GM21737 (cell line): ENCODE measurements around the gene ASPRV1.
"Not testable (repeated sequence)": the region's sequence is repeated elsewhere in the genome, so short reads cannot be mapped to it uniquely, and the experiment has no call there.

Source experiments
- ATAC-seq: cut with Tn5 transposase; IDR thresholded peaks from one replicate; pipeline ENCODE4 v1.9.1; 2021; ENCODE audit warnings: mild to moderate bottlenecking, moderate library complexity; ENCODE audit not compliant: unreplicated experiment

The ASPRV1 gene

GRCh38 chr2:69962986-69963730 lies 1.7 kb upstream of the ASPRV1 start:
- no peak for ATAC-seq

DNA sequence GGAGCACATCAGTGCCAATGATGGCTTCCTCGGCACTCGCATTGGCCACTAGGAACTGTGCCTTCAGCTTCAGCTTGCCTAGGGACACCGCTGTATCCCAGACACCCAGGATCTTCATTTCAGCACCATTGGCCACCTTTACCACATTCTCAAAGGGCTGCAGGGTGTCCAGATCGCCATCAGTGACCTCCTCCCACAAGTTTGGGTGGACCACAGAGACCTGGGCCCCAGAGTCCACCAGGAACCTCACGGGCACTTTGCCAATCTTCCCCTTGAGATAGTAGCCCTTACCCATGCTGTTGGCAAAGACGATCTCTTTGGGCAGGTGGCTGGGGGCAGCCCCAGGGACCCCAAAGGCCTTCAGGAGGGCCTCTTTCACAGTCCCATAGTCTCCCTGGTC lies 610 bp downstream of the ASPRV1 start:
- no peak for ATAC-seq

DNA sequence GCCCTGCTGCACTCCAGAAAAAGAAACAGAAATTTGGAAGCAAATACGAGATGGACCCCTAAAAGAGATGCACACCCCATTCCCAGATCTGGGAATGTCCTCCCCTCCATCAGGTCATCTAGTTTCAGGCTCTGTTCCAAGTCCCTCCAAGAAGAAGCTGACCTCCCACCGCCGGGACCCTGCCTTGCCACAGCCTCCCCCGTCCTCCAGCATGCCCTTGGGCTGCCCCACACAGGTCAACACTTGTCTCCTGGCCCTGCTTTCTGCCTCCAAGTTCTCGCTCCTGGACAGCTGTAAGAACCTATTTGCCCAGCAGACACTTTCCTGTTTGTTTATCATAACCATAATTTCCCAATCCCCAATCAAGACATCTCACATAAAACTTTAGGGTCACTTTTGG lies 2.0 kb downstream of the ASPRV1 start:
- ATAC-seq: no peak

DNA sequence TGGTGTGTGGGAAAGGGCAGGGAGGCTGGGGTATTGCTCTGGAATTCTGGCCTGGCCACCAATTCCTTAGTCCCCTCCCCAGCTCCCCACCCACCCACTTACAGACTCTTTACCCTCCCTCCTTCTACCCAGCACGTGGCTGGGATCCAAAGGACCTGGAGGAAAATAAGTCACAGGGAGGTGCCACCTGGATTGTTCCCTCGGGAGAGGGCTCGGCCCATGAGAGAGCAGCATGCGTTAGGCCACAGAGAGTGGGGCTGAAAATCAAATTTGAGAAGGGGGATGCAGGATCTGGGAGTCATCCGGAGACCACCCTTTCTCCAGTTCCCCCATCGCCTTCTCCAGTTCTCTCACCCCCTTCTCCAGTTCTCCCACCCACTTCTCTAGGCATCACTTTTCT lies 3.0 kb downstream of the ASPRV1 start:
- no peak for ATAC-seq

- no peak for ATAC-seq
These were observed 3.5 kb downstream of the ASPRV1 start for GRCh38 chr2:69957965-69958364.

- ATAC-seq: no peak
These were observed 4.9 kb downstream of the ASPRV1 start for GRCh38 chr2:69956475-69956979.

DNA sequence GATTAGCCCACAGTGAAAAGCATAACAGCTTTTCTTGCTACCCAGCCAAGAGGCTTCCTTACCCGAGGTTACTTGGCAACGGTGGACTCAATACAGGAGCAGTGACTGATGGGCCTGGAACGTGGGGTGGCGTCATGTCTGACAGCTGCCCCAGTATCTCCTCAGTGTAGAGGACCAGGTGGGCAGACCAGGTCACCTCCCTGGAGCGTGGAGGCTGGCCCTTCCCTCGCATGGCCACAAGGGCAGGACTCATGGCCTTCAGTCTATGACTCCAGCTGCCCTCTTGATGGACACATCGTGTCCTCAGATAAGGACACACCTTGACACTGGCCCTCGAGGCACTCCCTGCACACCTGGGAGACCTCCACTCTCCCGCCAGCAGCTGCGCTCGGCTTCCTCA lies 6.4 kb downstream of the ASPRV1 start:
- no peak for ATAC-seq

DNA sequence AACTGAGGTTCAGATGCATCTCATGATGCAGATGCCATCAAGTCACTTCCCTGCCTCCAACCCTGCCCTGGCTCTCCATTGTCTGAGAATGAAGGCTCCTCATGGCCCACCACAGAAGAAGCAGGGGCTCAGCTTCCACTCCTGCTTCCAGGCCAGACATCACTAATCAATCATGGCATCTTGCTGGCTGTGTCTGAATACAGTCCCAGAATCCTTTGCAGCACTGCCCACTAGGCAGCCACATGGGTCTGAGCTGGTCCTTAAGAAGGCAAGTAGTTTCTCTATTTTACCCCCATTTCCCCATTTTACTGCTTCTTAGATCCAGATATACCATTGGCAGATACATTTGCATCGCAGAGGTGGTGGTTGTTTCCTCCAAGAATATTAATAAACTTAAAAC lies 7.3 kb downstream of the ASPRV1 start:
- no peak for ATAC-seq

GRCh38 chr2:69952336-69953115 lies 8.9 kb downstream of the ASPRV1 start:
- ATAC-seq: no peak

- ATAC-seq: not testable (repeated sequence)
These were observed 10.8 kb downstream of the ASPRV1 start for GRCh38 chr2:69950671-69951070.

- no peak for ATAC-seq
These were observed 11.2 kb downstream of the ASPRV1 start for GRCh38 chr2:69950241-69950640.

DNA sequence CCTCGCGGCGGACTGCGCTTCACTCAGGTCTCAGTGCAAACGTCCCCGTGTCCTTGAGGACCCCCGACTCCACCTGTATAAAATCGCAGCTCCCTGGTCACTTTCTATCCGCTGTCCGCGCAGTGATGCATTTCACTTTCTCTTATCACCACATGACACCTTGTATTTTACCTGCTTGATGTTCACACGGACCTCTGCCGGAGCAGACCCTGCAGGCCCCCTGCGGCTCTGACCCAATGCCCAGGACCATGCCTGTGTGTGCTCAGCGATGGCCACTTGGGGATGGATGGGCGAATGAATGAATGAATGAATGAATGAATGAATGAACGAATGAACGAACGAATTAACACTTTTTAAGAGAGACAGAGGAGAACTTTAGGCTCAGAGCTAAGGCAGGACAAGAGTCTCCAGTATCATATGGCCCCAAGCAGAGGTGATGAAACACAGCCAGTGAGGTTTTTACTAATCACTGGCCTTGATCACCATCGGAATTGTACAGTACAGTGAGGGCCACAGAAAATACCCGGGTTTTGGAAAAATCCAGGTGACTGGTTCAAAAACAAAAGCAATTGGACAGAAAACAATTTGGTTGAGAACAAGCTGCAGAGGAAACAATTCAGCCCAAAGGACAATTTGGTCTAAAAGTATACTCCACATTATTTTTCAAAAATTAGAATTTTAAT lies 12.3 kb downstream of the ASPRV1 start:
- no peak for ATAC-seq

- no peak for ATAC-seq
These were observed 13.1 kb downstream of the ASPRV1 start for GRCh38 chr2:69948032-69948962.

DNA sequence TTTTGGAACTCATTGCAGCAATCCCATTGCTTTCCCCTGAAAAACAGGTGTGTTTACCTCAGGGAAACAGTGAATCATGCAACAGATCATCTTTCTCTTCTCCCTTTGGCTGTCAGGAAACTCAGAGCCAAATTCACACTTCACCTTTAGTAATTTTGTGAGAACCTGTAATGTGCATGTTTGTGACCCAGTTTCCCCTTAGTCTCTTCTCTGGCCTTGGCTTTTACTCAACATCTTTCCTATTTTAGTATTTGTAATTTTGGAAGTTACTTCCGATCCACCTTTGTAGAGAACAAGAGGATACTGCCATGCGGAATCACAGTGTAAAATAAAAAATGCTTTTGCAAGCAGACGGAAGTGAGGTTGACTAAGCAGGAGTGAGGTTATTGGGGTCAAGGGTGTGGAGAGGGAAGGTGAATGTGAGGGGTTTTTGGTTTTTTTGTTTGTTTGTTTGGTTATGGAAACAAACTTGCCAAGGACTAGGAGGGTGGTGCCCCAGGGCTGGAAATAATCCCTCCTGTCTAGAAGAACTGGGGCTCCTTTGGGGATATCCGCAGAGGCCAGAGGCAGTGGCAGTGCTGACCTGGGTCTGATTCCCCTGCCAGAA lies 14.0 kb downstream of the ASPRV1 start:
- no peak for ATAC-seq

GRCh38 chr2:69946351-69947324 lies 14.8 kb downstream of the ASPRV1 start:
- ATAC-seq: peak; percentile 88

DNA sequence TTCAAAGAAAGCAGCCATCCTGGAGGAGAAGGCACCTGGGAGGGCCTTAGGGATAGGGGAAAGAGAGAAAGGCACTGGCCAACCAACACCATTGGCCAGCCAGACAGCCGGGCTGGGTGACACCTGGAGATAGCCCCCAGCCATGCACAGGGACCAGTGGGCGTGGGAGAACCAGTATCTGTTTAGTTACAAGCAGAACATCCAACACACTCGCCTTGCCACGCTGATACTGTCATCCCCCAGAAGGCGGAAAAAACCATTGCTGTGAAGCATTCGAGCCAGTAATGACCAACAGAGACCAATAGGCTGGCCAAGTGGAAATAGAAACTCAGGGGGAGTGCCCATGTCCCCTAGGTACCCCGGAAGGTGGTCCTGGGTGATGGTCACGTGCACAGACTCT lies 15.5 kb downstream of the ASPRV1 start:
- ATAC-seq: no peak

DNA sequence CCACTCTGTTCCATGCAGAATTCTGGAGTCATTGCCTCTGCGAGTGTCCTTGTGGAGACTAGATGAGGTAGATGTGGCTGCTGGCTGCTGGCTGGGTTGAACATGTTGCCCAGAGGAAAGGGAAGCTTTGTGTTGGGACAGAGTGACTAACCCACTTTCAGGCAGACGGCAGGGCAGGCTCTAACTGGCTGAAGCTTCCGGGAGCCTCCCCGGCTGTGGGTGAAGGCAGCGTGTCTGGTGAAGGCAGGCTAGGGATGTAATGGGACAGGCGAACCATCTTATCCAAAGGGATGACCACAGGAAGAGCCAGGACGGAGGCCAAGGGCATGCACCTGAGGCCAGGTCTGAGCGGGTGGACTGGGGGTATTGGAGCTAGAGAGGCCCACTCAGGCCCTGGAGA lies 16.0 kb downstream of the ASPRV1 start:
- ATAC-seq: no peak

DNA sequence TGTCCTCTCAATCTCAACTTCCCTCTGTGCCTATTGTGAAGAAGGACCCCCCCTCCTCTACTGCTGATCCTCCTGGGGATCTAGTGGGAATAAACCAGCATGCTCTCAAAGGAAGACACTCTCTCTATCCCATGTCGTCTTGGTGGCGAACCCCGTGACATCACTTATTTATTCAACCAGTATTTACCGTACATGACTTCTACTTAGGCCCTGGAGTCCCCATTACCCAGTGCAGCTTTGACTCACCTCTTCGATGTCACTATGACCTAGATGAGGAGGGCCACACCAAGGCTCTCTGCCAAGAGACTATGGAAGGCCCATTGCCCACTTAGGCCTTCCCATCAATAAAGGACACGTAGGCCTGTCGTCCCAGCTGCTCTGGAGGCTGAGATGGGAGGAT lies 16.7 kb downstream of the ASPRV1 start:
- ATAC-seq: no peak
